T-cell (primary cell): ENCODE results near the gene SEC14L1. TPM values are rescaled to one million over a fixed set of nuclear protein-coding genes. Genes with fewer than 3 reads are reported as not detected.

ENCODE experiments used
- ATAC-seq, 4 experiments: fragments of 200-7000 bp in 3 of 4; fragments of 150-1000 bp in 1 of 4; cut with Tn5 transposase; replicated peaks in 1 of 4; 1 replicate in 3 of 4; 2 replicates in 1 of 4; pipeline ENCODE4 v1.10.0; 2021; ENCODE audit warnings: moderate library complexity in 3 of 4, mild to moderate bottlenecking in 2 of 4, moderate number of reproducible peaks in 1 of 4
- CTCF ChIA-PET, 2 donors: fragments of 300-600 bp; sonication (Branson Sonifier 250); formaldehyde crosslinking; loops; one replicate each; lab custom pipeline; 2022; ENCODE audit warnings: antibody characterized with exemption in 2 of 2; lab: Charles Lee
- POLR2A ChIA-PET, 2 donors: fragments of 300-600 bp; sonication (Branson Sonifier 250); formaldehyde crosslinking; loops; one replicate each; lab custom pipeline; 2022; ENCODE audit warnings: antibody characterized with exemption in 2 of 2; lab: Charles Lee
- DNase-seq, 35 experiments: peaks; one replicate each; pipeline versions ENCODE4 v3.0.0 to v3.0.0-alpha.2; 2013 to 2023
- H3K27ac ChIP-seq: one replicate; pipeline ENCODE4 v1.5.1; 2013; ENCODE audit warnings: low read length
- H3K27me3 ChIP-seq, 2 experiments: replicated peaks in 1 of 2; 1 replicate in 1 of 2; 2 replicates in 1 of 2; pipeline versions ENCODE4 v1.6.1 to v1.7.0; 2013; ENCODE audit warnings: low read length in 1 of 2, mixed read lengths in 1 of 2; ENCODE audit not compliant: control insufficient read depth in 2 of 2, insufficient read depth in 2 of 2; ENCODE audit errors: extremely low read depth in 1 of 2
- H3K36me3 ChIP-seq, 2 donors: 1 replicate in 1 of 2; 2 replicates in 1 of 2; pipeline versions ENCODE4 v1.6.1 to v1.7.0; 2013; ENCODE audit warnings: low read length in 1 of 2; ENCODE audit not compliant: control insufficient read depth in 2 of 2, insufficient read depth in 1 of 2; ENCODE audit errors: extremely low read depth in 1 of 2
- H3K4me1 ChIP-seq, 2 experiments: 1 replicate in 1 of 2; 2 replicates in 1 of 2; pipeline versions ENCODE4 v1.6.1 to v1.7.0; 2013; ENCODE audit warnings: low read length in 2 of 2, mixed read lengths in 1 of 2; ENCODE audit not compliant: insufficient read depth in 2 of 2, control insufficient read depth in 1 of 2; ENCODE audit errors: extremely low read depth in 1 of 2
- H3K4me3 ChIP-seq, 2 donors: 1 replicate in 1 of 2; 2 replicates in 1 of 2; pipeline versions ENCODE4 v1.5.1 to v1.7.0; 2013; ENCODE audit warnings: mild to moderate bottlenecking in 2 of 2, low read length in 1 of 2, moderate library complexity in 1 of 2; ENCODE audit not compliant: control insufficient read depth in 1 of 2; ENCODE audit errors: extremely low read depth in 1 of 2
- H3K9me3 ChIP-seq: 2 replicates; pipeline ENCODE4 v1.7.0; 2013
- H3K27ac Mint-ChIP-seq, 2 donors: one replicate each; pipeline ENCODE4 v1.8.0; 2020 to 2021; ENCODE audit warnings: mild to moderate bottlenecking in 2 of 2, mixed read lengths in 2 of 2
- H3K27me3 Mint-ChIP-seq, 2 donors: one replicate each; pipeline ENCODE4 v1.8.0; 2021 to 2022; ENCODE audit warnings: mixed read lengths in 2 of 2
- H3K36me3 Mint-ChIP-seq: one replicate; pipeline ENCODE4 v1.8.0; 2021; ENCODE audit warnings: mixed read lengths
- H3K4me1 Mint-ChIP-seq, 3 donors: one replicate each; pipeline ENCODE4 v1.8.0; 2020 to 2022; ENCODE audit warnings: mixed read lengths in 3 of 3, mild to moderate bottlenecking in 1 of 3
- H3K4me3 Mint-ChIP-seq, 3 donors: one replicate each; pipeline ENCODE4 v1.8.0; 2020 to 2022; ENCODE audit warnings: mild to moderate bottlenecking in 3 of 3, mixed read lengths in 3 of 3, moderate library complexity in 3 of 3
- H3K9me3 Mint-ChIP-seq, 3 donors: one replicate each; pipeline ENCODE4 v1.8.0; 2020 to 2022; ENCODE audit warnings: mixed read lengths in 3 of 3
- WGBS: methylation state at CpG from one replicate; pipeline ENCODE4 v1.1.5; 2013; ENCODE audit warnings: missing lambda C conversion rate; ENCODE audit not compliant: insufficient coverage; 5-methylcytosine and 5-hydroxymethylcytosine counted together
- total RNA-seq, 35 experiments: library from RNA in 6 of 35; stranded (reverse) in 6 of 35; fragments of 120-200 nt in 1 of 35; gene quantifications; one replicate each; pipeline versions ENCODE4 v1.2.1 to v1.2.4 and lab custom pipeline; 2013 to 2026

Gene SEC14L1
- total RNA-seq, 5 donors from 2014 or later (not counting 1 experiment from before 2014, with no cell fraction given), result 36.9 to 71.6 (median 46.2) TPM

GRCh38 chr17:77237232-77238008 is 96.7 kb downstream of the SEC14L1 start:
- no peaks in the 10 kb centered on the region for H3K36me3 Mint-ChIP-seq
- Histone ChIP-seq H3K9me3 (no peaks in the 10 kb centered on the region), H3K4me3 (no peak overlapping the region), H3K36me3 (no peaks in the 10 kb centered on the region), H3K27me3 (peaks cover 0 to 17% of the 10 kb centered on the region in 2 experiments), H3K27ac (no peak overlapping the region), H3K4me1 (peaks cover 0 to 13% of the 10 kb centered on the region in 2 experiments)
- POLR2A ChIA-PET, result no interaction called here
- no peaks in the 10 kb centered on the region for H3K27me3 Mint-ChIP-seq
- H3K4me3 Mint-ChIP-seq, result no peak overlapping the region
- H3K27ac Mint-ChIP-seq, result no peak overlapping the region
- no peak for ATAC-seq
- CTCF ChIA-PET, result no interaction called here
- WGBS, result 88% methylated on average over 9 of the region's 13 CpGs
- no peak for DNase-seq
- H3K9me3 Mint-ChIP-seq, result no peaks in the 10 kb centered on the region
- H3K4me1 Mint-ChIP-seq, result peaks cover 9 to 13% (median 10%) of the 10 kb centered on the region in 3 donors

GRCh38 chr17:77240976-77241375 is 100.2 kb downstream of the SEC14L1 start:
- Mint-ChIP-seq H3K27me3 (peaks cover 0 to 2% of the 10 kb centered on the region in 2 donors), H3K4me1 (peaks cover 2 to 5% (median 4%) of the 10 kb centered on the region in 3 donors), H3K4me3 (no peak overlapping the region), H3K9me3 (no peaks in the 10 kb centered on the region), H3K36me3 (no peaks in the 10 kb centered on the region), H3K27ac (no peak overlapping the region)
- Histone ChIP-seq H3K4me1 (no peaks in the 10 kb centered on the region), H3K27ac (no peak overlapping the region), H3K4me3 (no peak overlapping the region), H3K36me3 (no peaks in the 10 kb centered on the region), H3K9me3 (no peaks in the 10 kb centered on the region), H3K27me3 (peaks cover 0 to 29% of the 10 kb centered on the region in 2 experiments)
- 82% methylated on average over 7 of the region's 15 CpGs for WGBS
- ChIA-PET CTCF (no interaction called here), POLR2A (no interaction called here)
- DNase-seq, result no peak
- no peak for ATAC-seq

GRCh38 chr17:77242118-77242851 is 101.5 kb downstream of the SEC14L1 start:
- Mint-ChIP-seq H3K27me3 (peaks cover 0 to 5% of the 10 kb centered on the region in 2 donors), H3K27ac (no peak overlapping the region), H3K4me3 (no peak overlapping the region), H3K36me3 (no peaks in the 10 kb centered on the region), H3K4me1 (peaks cover 4 to 8% (median 4%) of the 10 kb centered on the region in 3 donors), H3K9me3 (no peaks in the 10 kb centered on the region)
- H3K36me3 ChIP-seq, result no peaks in the 10 kb centered on the region
- POLR2A ChIA-PET, result no interaction called here
- no peak overlapping the region for H3K27ac ChIP-seq
- peaks cover 0 to 9% of the 10 kb centered on the region in 2 experiments for H3K4me1 ChIP-seq
- no peaks in the 10 kb centered on the region for H3K9me3 ChIP-seq
- WGBS, result 87% methylated on average over 10 of the region's 23 CpGs
- CTCF ChIA-PET, result interaction anchor here in 1 of 2 donors (0.6 kb wide), 1 partner anchor 426 kb away, joined by 3 read pairs; no protein-coding TSS in a partner anchor
- peaks cover 0 to 38% of the 10 kb centered on the region in 2 experiments for H3K27me3 ChIP-seq
- H3K4me3 ChIP-seq, result no peak overlapping the region
- ATAC-seq (no peak), DNase-seq (no peak)

- no peaks in the 10 kb centered on the region for H3K36me3 ChIP-seq
- ChIA-PET POLR2A (no interaction called here), CTCF (no interaction called here)
- H3K4me1 Mint-ChIP-seq, result peaks cover 4 to 13% (median 6%) of the 10 kb centered on the region in 3 donors
- H3K4me3 Mint-ChIP-seq, result no peak overlapping the region
- H3K4me1 ChIP-seq, result peaks cover 0 to 12% of the 10 kb centered on the region in 2 experiments
- H3K27me3 ChIP-seq, result peaks cover 0 to 56% of the 10 kb centered on the region in 2 experiments
- no peak overlapping the region for H3K4me3 ChIP-seq
- H3K27me3 Mint-ChIP-seq, result peaks cover 19 to 26% of the 10 kb centered on the region in 2 donors
- H3K27ac Mint-ChIP-seq, result no peak overlapping the region
- no peaks in the 10 kb centered on the region for H3K9me3 ChIP-seq
- DNase-seq (no peak), ATAC-seq (no peak)
- no peaks in the 10 kb centered on the region for H3K9me3 Mint-ChIP-seq
- no peaks in the 10 kb centered on the region for H3K36me3 Mint-ChIP-seq
- 44% methylated on average over 14 of the region's 18 CpGs for WGBS
- H3K27ac ChIP-seq, result no peak overlapping the region
Observed at GRCh38 chr17:77245162-77245926, 104.6 kb downstream of the SEC14L1 start.

GRCh38 chr17:77246110-77247047 is 105.6 kb downstream of the SEC14L1 start:
- Histone ChIP-seq H3K36me3 (no peaks in the 10 kb centered on the region), H3K27me3 (peaks cover 0 to 51% of the 10 kb centered on the region in 2 experiments), H3K27ac (no peak overlapping the region), H3K4me3 (peak overlapping the region; percentile 45 to 52), H3K9me3 (no peaks in the 10 kb centered on the region), H3K4me1 (peaks cover 0 to 12% of the 10 kb centered on the region in 2 experiments)
- peaks cover 19 to 26% of the 10 kb centered on the region in 2 donors for H3K27me3 Mint-ChIP-seq
- CTCF ChIA-PET, result no interaction called here
- H3K27ac Mint-ChIP-seq, result no peak overlapping the region
- H3K9me3 Mint-ChIP-seq, result no peaks in the 10 kb centered on the region
- peak overlapping the region in 2 of 3 donors; percentile 44 to 59 for H3K4me3 Mint-ChIP-seq
- POLR2A ChIA-PET, result no interaction called here
- peaks cover 4 to 13% (median 6%) of the 10 kb centered on the region in 3 donors for H3K4me1 Mint-ChIP-seq
- no peaks in the 10 kb centered on the region for H3K36me3 Mint-ChIP-seq
- DNase-seq (peak in 2 of 35 experiments; percentile 3 to 5), ATAC-seq (no peak)
- WGBS, result 26% methylated on average over 28 of the region's 34 CpGs
